GM12801 (cell line): Measurements from ENCODE around the gene VRK2.

Experiments used
- TF ChIP-seq, protein P1 (sequence below): IDR thresholded peaks from one replicate; pipeline ENCODE4 v1.5.1; 2011; ENCODE audit warnings: control low read depth; ENCODE audit not compliant: insufficient read length; ENCODE audit errors: extremely low read depth

VRK2 gene

GRCh38 chr2:58070765-58071164 lies 24.2 kb downstream of the VRK2 start:
- TF ChIP-seq, protein P1, sequence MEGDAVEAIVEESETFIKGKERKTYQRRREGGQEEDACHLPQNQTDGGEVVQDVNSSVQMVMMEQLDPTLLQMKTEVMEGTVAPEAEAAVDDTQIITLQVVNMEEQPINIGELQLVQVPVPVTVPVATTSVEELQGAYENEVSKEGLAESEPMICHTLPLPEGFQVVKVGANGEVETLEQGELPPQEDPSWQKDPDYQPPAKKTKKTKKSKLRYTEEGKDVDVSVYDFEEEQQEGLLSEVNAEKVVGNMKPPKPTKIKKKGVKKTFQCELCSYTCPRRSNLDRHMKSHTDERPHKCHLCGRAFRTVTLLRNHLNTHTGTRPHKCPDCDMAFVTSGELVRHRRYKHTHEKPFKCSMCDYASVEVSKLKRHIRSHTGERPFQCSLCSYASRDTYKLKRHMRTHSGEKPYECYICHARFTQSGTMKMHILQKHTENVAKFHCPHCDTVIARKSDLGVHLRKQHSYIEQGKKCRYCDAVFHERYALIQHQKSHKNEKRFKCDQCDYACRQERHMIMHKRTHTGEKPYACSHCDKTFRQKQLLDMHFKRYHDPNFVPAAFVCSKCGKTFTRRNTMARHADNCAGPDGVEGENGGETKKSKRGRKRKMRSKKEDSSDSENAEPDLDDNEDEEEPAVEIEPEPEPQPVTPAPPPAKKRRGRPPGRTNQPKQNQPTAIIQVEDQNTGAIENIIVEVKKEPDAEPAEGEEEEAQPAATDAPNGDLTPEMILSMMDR: no peak

- TF ChIP-seq, protein P1: no peak
Measured at GRCh38 chr2:58072102-58072501, 25.5 kb downstream of the VRK2 start.

DNA sequence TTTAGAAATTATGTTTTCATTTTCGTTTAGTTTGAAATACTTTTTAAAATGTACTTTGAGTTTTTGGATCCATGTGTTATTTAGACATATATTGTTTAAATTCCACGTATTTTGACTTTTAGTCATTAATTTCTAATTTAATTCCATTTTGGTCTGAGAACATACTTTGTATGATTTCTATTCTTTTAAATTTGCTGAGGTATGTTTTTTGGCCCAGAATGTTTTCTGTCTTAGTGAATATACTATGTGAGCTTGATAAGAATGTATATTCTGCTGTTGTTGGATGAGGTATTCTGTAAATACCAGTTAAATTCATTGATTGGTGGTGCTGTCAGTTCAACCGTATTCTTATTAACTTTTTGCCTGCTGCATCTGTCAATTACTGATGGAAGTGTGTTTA lies 26.4 kb downstream of the VRK2 start:
- TF ChIP-seq, protein P1: no peak

- TF ChIP-seq, protein P1: no peak
Measured at GRCh38 chr2:58073751-58074150, 27.1 kb downstream of the VRK2 start.

DNA sequence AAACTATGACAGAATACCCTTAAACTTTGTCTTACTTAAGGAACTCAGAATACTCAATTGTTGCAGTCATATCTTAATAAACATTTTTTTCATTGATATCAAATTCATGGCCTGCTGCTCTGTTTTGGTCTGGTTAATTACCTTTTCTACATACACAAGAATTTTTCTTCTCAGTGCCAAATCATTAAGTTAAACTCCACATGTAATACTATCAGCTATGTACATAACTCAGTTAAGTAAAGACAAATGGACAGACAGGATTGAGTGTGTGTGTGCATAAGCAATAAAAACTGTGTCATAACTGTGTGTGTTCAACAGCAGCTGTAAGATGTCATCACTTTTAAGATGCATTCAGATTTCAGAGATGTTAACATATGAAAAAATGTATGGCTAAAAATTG lies 34.4 kb downstream of the VRK2 start:
- TF ChIP-seq, protein P1: no peak

GRCh38 chr2:58089081-58089480 lies 42.5 kb downstream of the VRK2 start:
- TF ChIP-seq, protein P1: no peak

DNA sequence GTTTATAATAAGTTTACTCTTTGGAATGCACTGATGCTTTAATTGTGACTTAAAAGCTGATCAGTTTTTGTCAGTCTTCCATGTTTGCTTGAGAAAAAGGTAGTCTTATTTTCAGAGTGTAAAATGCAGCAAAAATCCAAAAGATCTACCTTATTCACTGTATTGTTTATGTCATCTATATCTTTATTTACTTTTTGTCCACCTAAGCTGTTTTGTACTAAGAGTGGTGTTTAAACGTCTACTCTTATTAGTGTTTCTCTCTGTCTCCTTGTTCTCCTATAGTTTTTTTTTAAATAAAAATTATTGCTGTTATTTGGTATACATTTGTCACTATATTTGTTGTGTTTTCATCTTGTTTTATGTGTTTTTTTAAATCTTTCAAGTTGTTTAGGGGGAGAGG lies 50.4 kb downstream of the VRK2 start:
- TF ChIP-seq, protein P1: no peak
